ENCODE measurements around the gene RNF123.

Gene RNF123

GRCh38 chr3:49650637-49651036 lies 38.7 kb upstream of the RNF123 start:
- Histone ChIP-seq H3K36me3 (peaks cover 0 to 13% (median 0%) of the 10 kb centered on the region in 3 donors), H3K27me3 (no peaks in the 10 kb centered on the region), H3K9me3 (no peaks in the 10 kb centered on the region), H3K27ac (no peak overlapping the region), H3K4me3 (no peak overlapping the region), H3K4me1 (peaks cover 0 to 13% (median 7%) of the 10 kb centered on the region in 4 donors)
- TF ChIP-seq, protein P1, sequence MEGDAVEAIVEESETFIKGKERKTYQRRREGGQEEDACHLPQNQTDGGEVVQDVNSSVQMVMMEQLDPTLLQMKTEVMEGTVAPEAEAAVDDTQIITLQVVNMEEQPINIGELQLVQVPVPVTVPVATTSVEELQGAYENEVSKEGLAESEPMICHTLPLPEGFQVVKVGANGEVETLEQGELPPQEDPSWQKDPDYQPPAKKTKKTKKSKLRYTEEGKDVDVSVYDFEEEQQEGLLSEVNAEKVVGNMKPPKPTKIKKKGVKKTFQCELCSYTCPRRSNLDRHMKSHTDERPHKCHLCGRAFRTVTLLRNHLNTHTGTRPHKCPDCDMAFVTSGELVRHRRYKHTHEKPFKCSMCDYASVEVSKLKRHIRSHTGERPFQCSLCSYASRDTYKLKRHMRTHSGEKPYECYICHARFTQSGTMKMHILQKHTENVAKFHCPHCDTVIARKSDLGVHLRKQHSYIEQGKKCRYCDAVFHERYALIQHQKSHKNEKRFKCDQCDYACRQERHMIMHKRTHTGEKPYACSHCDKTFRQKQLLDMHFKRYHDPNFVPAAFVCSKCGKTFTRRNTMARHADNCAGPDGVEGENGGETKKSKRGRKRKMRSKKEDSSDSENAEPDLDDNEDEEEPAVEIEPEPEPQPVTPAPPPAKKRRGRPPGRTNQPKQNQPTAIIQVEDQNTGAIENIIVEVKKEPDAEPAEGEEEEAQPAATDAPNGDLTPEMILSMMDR (IDR thresholded peaks at IDR 0.05), result no peak
- no peak for DNase-seq
- intact Hi-C loops (cut with DNase I; ENCODE audit: low total_unique reads), result no loop called here

DNA sequence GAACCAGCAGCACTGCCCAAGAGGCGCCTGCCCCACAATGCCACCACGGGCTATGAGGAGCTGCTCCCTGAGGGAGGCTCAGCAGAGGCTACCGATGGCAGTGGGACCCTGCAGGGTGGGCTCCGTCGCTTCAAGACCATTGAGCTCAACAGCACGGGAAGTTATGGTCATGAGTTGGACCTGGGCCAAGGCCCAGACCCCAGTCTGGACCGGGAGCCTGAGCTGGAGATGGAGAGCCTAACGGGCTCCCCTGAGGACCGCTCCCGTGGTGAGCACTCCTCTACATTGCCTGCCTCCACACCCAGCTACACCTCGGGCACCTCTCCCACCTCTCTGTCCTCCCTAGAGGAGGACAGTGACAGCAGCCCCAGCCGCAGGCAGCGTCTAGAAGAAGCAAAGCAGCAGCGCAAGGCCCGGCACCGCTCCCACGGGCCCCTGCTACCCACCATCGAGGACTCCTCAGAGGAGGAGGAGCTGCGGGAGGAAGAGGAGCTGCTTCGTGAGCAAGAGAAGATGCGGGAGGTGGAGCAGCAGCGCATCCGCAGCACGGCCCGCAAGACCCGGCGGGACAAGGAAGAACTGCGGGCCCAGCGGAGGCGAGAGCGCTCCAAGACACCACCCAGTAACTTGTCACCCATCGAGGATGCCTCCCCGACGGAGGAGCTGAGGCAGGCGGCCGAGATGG lies 37.0 kb upstream of the RNF123 start:
- Histone ChIP-seq H3K27me3 (no peaks in the 10 kb centered on the region), H3K4me1 (peaks cover 0 to 13% (median 7%) of the 10 kb centered on the region in 4 donors), H3K36me3 (peaks cover 0 to 13% (median 0%) of the 10 kb centered on the region in 3 donors), H3K27ac (no peak overlapping the region), H3K4me3 (no peak overlapping the region), H3K9me3 (no peaks in the 10 kb centered on the region)
- no peak for DNase-seq
- TF ChIP-seq, protein P1 (IDR thresholded peaks at IDR 0.05), result no peak
- intact Hi-C loops (cut with DNase I; ENCODE audit: low total_unique reads), result no loop called here

GRCh38 chr3:49652903-49653415 lies 36.4 kb upstream of the RNF123 start:
- no peak overlapping the region for H3K27ac ChIP-seq
- no peaks in the 10 kb centered on the region for H3K27me3 ChIP-seq
- intact Hi-C loops (cut with DNase I; ENCODE audit: low total_unique reads), result no loop called here
- H3K4me3 ChIP-seq, result no peak overlapping the region
- H3K4me1 ChIP-seq, result peaks cover 0 to 8% (median 3%) of the 10 kb centered on the region in 4 donors
- peaks cover 0 to 13% (median 0%) of the 10 kb centered on the region in 3 donors for H3K36me3 ChIP-seq
- TF ChIP-seq, protein P1 (IDR thresholded peaks at IDR 0.05), result no peak
- no peak for DNase-seq
- H3K9me3 ChIP-seq, result no peaks in the 10 kb centered on the region

DNA sequence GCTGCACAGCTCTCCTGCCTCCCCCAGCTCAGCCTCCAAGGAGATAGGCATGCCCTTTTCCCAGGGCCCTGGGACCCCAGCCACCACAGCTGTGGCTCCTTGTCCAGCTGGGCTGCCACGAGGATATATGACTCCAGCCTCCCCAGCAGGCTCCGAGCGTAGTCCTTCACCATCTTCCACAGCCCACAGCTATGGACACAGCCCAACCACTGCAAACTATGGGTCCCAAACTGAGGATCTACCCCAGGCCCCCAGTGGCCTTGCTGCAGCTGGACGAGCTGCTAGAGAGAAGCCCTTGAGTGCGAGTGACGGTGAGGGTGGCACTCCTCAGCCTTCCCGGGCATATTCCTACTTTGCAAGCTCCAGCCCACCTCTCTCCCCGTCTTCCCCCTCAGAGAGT lies 35.7 kb upstream of the RNF123 start:
- Histone ChIP-seq H3K9me3 (no peaks in the 10 kb centered on the region), H3K36me3 (peaks cover 0 to 13% (median 0%) of the 10 kb centered on the region in 3 donors), H3K27ac (no peak overlapping the region), H3K27me3 (no peaks in the 10 kb centered on the region), H3K4me3 (no peak overlapping the region), H3K4me1 (peaks cover 0 to 1% (median 0%) of the 10 kb centered on the region in 4 donors)
- TF ChIP-seq, protein P1 (IDR thresholded peaks at IDR 0.05), result no peak
- DNase-seq, result no peak
- intact Hi-C loops (cut with DNase I; ENCODE audit: low total_unique reads), result no loop called here

GRCh38 chr3:49654176-49654825 lies 35.1 kb upstream of the RNF123 start:
- intact Hi-C loops (cut with DNase I; ENCODE audit: low total_unique reads), result no loop called here
- no peak overlapping the region for H3K4me3 ChIP-seq
- TF ChIP-seq, protein P1 (IDR thresholded peaks at IDR 0.05), result no peak
- no peaks in the 10 kb centered on the region for H3K27me3 ChIP-seq
- peaks cover 0 to 13% (median 0%) of the 10 kb centered on the region in 3 donors for H3K36me3 ChIP-seq
- DNase-seq, result no peak
- H3K9me3 ChIP-seq, result no peaks in the 10 kb centered on the region
- no peaks in the 10 kb centered on the region for H3K4me1 ChIP-seq
- no peak overlapping the region for H3K27ac ChIP-seq
